Measurements from ENCODE around the gene TBC1D9B. TPM values are rescaled to one million over a fixed set of nuclear protein-coding genes. Genes with fewer than 3 reads are reported as not detected.

The TBC1D9B gene
- total RNA-seq, 1 experiment from 2014 or later: 66.0 TPM

DNA sequence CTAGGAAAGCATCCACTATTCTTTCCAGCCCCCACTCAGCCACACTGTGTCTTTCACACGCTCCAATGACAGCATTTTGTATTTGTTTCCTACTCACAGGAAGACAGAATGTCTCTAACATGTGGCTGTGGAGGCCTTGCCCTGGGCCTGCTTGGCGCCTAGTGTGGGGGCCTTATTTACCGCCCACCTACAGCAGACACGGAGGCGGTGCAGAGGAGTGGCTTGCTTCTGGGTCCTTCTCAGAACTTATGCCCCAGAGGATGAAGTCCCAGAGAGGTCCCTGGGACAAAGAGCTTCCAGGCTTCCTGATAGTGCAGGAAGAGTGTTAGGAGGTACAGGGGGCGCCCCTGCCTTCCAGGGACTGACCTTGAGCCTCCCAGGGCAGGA is 40.6 kb downstream of the TBC1D9B start:
- Histone ChIP-seq H3K4me1 (ENCODE audit: low read length) (no peaks in the 10 kb centered on the region), H3K9me2 (replicated peaks; ENCODE audit: insufficient read depth, low read length) (no peaks in the 10 kb centered on the region), H3K27me3 (ENCODE audit: low read length) (no peaks in the 10 kb centered on the region), H3K4me3 (ENCODE audit: low read length) (no peak overlapping the region), H4K20me1 (ENCODE audit: insufficient read depth, low read depth, low read length) (no peaks in the 10 kb centered on the region), H3K27ac (ENCODE audit: low read length) (no peak overlapping the region), H3K36me3 (ENCODE audit: insufficient read depth, low read length) (peaks cover 10% of the 10 kb centered on the region), H3K4me2 (ENCODE audit: low read depth, low read length, poor library complexity, severe bottlenecking) (no peak overlapping the region), H3K9me3 (ENCODE audit: low read length) (no peaks in the 10 kb centered on the region), H2AFZ (ENCODE audit: low read length) (no peak overlapping the region), H3K9ac (ENCODE audit: low read length) (no peak overlapping the region), H3K79me2 (ENCODE audit: low read length) (no peaks in the 10 kb centered on the region)
- no peak for DNase-seq

DNA sequence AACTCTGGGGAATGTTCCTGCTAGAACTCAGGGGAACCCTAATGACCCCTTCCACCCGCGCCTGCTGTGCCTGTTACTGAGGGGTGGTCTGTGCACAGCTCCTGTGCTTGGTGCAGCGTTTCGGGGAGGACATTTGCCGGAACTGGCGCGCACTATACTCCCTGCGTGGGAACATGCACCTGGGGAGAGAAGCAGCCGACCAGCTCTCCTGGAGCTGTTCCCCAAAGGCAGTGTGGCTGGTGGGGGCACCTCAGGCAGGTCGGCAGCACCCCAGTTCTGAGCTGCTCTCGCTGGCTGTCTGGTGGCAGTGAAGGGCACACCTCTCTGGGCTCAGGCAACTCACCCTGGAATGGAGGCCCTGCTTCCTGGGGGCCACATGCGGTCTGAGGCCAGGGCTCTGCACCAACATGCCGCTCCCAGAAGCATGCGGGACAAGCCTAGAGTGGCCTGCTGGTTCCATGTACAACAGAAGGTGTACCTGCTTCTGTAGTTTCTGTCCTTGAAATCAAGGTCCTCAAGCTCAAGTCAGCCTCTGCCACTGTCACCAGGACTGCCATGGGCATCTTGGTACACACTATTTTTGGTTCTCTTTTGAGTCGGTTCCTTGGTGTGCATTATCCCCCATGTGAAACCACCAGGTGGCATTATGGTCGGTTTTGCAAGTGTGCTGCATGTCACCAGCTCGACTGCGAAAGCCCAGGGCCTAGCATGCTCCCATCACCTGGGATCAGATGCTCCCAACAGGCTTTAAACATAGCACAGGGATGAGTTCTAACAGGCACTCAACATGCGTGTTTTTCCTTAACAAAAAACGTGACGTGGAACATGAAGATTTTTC is 41.2 kb downstream of the TBC1D9B start:
- DNase-seq: peak; percentile 57
- H3K79me2 ChIP-seq (ENCODE audit: low read length): no peaks in the 10 kb centered on the region
- no peak overlapping the region for H2AFZ ChIP-seq (ENCODE audit: low read length)
- H3K27me3 ChIP-seq (ENCODE audit: low read length): no peaks in the 10 kb centered on the region
- H3K36me3 ChIP-seq (ENCODE audit: insufficient read depth, low read length): peaks cover 10% of the 10 kb centered on the region
- no peak overlapping the region for H3K4me3 ChIP-seq (ENCODE audit: low read length)
- no peak overlapping the region for H3K27ac ChIP-seq (ENCODE audit: low read length)
- H4K20me1 ChIP-seq (ENCODE audit: insufficient read depth, low read depth, low read length): no peaks in the 10 kb centered on the region
- H3K4me1 ChIP-seq (ENCODE audit: low read length): no peaks in the 10 kb centered on the region
- H3K4me2 ChIP-seq (ENCODE audit: low read depth, low read length, poor library complexity, severe bottlenecking): no peak overlapping the region
- no peak overlapping the region for H3K9ac ChIP-seq (ENCODE audit: low read length)
- H3K9me2 ChIP-seq (replicated peaks; ENCODE audit: insufficient read depth, low read length): no peaks in the 10 kb centered on the region
- no peaks in the 10 kb centered on the region for H3K9me3 ChIP-seq (ENCODE audit: low read length)

DNA sequence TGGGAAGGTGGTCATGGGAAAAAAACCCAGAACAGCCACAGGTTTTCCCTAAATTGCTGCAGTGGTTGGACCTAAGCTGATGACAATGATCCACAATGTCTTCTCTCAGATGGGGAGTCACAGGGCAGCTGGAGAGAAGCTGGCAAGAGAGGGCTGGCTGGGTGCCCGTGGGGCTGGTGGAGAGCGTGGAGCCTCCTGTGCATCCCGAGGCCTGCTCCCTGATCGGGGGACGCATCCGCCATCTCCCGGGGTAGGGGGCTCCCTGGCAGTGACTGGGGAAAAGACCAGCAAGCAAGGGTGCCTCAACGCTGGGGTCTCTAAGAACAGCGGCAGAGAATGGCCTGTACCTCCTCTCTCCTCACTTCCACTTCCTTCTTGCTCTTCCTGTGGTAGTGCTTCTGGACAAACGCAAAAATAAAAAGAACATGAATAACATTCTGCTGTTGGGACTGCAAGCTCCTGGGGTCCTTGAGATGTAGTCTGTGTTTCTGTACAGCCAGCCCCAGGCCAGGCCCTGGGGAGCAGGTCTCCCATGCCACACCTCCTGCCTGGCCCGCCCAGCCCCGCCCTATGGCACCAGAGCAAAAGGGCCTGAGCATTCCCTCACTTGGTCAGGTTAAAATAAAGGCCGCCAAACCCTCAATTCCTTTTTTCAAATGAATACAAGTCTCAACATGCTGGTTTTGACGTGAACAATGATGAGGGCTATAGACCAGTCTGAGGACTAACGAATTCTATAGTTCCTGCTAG is 42.0 kb downstream of the TBC1D9B start:
- Histone ChIP-seq H4K20me1 (ENCODE audit: insufficient read depth, low read depth, low read length) (no peaks in the 10 kb centered on the region), H3K27me3 (ENCODE audit: low read length) (no peaks in the 10 kb centered on the region), H3K9ac (ENCODE audit: low read length) (no peak overlapping the region), H3K79me2 (ENCODE audit: low read length) (no peaks in the 10 kb centered on the region), H3K9me2 (replicated peaks; ENCODE audit: insufficient read depth, low read length) (no peaks in the 10 kb centered on the region), H3K4me3 (ENCODE audit: low read length) (no peak overlapping the region), H3K9me3 (ENCODE audit: low read length) (no peaks in the 10 kb centered on the region), H3K36me3 (ENCODE audit: insufficient read depth, low read length) (peaks cover 7% of the 10 kb centered on the region), H3K27ac (ENCODE audit: low read length) (no peak overlapping the region), H3K4me2 (ENCODE audit: low read depth, low read length, poor library complexity, severe bottlenecking) (no peak overlapping the region), H2AFZ (ENCODE audit: low read length) (no peak overlapping the region), H3K4me1 (ENCODE audit: low read length) (no peaks in the 10 kb centered on the region)
- DNase-seq: no peak

DNA sequence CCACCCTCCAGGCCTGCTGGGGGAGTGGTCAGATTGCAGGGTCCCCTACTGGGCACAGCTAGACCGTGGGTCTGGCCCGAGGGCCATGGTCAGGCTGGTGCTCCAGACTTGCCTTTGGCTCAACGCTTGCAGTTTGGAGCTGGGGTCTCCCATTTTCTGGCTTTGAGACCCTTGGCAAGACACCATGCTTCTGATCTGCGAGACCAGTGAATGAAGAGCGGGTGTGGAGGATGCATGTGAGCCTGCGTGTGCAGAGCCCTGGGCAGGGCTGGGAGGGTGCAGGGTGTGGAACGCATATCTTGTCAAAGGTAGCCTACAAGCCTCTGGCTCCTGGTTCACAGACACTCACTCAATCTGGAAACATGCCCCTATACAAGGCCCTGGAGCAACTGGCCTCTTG is 43.0 kb downstream of the TBC1D9B start:
- H3K9ac ChIP-seq (ENCODE audit: low read length): no peak overlapping the region
- H4K20me1 ChIP-seq (ENCODE audit: insufficient read depth, low read depth, low read length): no peaks in the 10 kb centered on the region
- no peak overlapping the region for H3K4me3 ChIP-seq (ENCODE audit: low read length)
- peaks cover 7% of the 10 kb centered on the region for H3K36me3 ChIP-seq (ENCODE audit: insufficient read depth, low read length)
- H3K4me2 ChIP-seq (ENCODE audit: low read depth, low read length, poor library complexity, severe bottlenecking): no peak overlapping the region
- H3K27ac ChIP-seq (ENCODE audit: low read length): no peak overlapping the region
- H3K9me3 ChIP-seq (ENCODE audit: low read length): no peaks in the 10 kb centered on the region
- no peaks in the 10 kb centered on the region for H3K27me3 ChIP-seq (ENCODE audit: low read length)
- no peaks in the 10 kb centered on the region for H3K9me2 ChIP-seq (replicated peaks; ENCODE audit: insufficient read depth, low read length)
- no peak for DNase-seq
- no peak overlapping the region for H2AFZ ChIP-seq (ENCODE audit: low read length)
- no peaks in the 10 kb centered on the region for H3K79me2 ChIP-seq (ENCODE audit: low read length)
- H3K4me1 ChIP-seq (ENCODE audit: low read length): peaks cover 3% of the 10 kb centered on the region

DNA sequence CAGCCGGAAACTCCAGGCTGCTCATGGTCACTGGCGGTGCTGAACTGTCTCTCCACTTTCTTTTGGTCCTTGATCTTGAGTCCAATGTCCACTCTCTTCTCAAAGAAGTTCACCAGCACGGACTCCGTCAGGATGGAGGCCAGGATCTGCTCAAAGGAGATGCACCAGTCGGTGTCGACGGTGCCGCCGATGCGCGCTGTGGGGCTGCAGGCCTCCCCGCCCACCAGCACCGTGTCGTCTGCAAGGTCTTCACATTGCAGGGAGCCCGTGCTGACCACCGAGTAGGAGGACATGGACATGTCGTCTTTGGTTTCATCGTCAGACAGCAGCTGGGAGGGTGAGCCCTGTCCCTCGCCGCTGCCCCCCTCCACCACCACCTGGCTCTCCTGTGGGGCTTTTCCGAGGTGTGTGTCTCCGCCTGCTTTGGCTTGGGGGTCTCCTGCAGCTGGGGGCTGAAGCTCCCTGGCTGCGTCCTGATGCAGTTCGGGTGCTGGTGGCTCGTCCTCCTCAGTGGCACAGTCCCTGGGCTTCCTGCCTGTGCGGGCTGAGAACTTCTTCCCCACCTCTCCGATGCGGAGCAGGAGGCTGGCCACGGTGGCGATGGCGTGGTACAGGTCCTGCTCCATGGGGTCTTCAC is 44.1 kb downstream of the TBC1D9B start:
- Histone ChIP-seq H3K4me1 (ENCODE audit: low read length) (peaks cover 9% of the 10 kb centered on the region), H3K27me3 (ENCODE audit: low read length) (no peaks in the 10 kb centered on the region), H3K9ac (ENCODE audit: low read length) (no peak overlapping the region), H3K9me2 (replicated peaks; ENCODE audit: insufficient read depth, low read length) (no peaks in the 10 kb centered on the region), H3K4me3 (ENCODE audit: low read length) (no peak overlapping the region), H2AFZ (ENCODE audit: low read length) (no peak overlapping the region), H3K9me3 (ENCODE audit: low read length) (no peaks in the 10 kb centered on the region), H3K36me3 (ENCODE audit: insufficient read depth, low read length) (peaks cover 6% of the 10 kb centered on the region), H3K79me2 (ENCODE audit: low read length) (no peaks in the 10 kb centered on the region; the same call in 1 of the 2 replicates), H4K20me1 (ENCODE audit: insufficient read depth, low read depth, low read length) (no peaks in the 10 kb centered on the region), H3K4me2 (ENCODE audit: low read depth, low read length, poor library complexity, severe bottlenecking) (no peak overlapping the region), H3K27ac (ENCODE audit: low read length) (no peak overlapping the region)
- no peak for DNase-seq

DNA sequence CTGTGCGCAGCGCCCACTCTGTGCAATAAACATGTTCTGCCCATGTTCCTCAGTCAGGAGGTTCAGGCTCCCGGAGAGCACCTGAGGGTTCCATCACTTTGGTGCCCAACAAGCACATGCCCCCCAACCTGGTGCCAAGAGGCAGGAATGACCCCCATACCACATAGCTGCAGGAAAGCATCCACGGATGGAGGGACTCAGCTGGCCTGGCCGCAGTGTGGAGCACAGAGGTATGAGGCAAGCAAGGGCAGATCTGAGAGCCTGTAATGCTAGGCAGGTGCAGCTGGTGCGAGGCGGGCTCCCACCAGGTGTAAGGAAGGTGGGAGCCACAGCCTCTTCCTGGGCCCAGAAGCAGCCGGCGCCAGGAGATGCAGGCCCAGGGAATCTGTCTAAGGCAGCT is 44.8 kb downstream of the TBC1D9B start:
- no peak overlapping the region for H3K27ac ChIP-seq (ENCODE audit: low read length)
- H3K4me2 ChIP-seq (ENCODE audit: low read depth, low read length, poor library complexity, severe bottlenecking): no peak overlapping the region
- H3K4me1 ChIP-seq (ENCODE audit: low read length): peaks cover 9% of the 10 kb centered on the region
- H3K36me3 ChIP-seq (ENCODE audit: insufficient read depth, low read length): peaks cover 4% of the 10 kb centered on the region
- H3K9me2 ChIP-seq (replicated peaks; ENCODE audit: insufficient read depth, low read length): no peaks in the 10 kb centered on the region
- no peak for DNase-seq
- no peak overlapping the region for H3K9ac ChIP-seq (ENCODE audit: low read length)
- H3K27me3 ChIP-seq (ENCODE audit: low read length): no peaks in the 10 kb centered on the region
- peaks cover 5% of the 10 kb centered on the region; the same call in 1 of the 2 replicates for H3K79me2 ChIP-seq (ENCODE audit: low read length)
- no peak overlapping the region for H2AFZ ChIP-seq (ENCODE audit: low read length)
- no peaks in the 10 kb centered on the region for H3K9me3 ChIP-seq (ENCODE audit: low read length)
- no peaks in the 10 kb centered on the region for H4K20me1 ChIP-seq (ENCODE audit: insufficient read depth, low read depth, low read length)
- no peak overlapping the region for H3K4me3 ChIP-seq (ENCODE audit: low read length)

DNA sequence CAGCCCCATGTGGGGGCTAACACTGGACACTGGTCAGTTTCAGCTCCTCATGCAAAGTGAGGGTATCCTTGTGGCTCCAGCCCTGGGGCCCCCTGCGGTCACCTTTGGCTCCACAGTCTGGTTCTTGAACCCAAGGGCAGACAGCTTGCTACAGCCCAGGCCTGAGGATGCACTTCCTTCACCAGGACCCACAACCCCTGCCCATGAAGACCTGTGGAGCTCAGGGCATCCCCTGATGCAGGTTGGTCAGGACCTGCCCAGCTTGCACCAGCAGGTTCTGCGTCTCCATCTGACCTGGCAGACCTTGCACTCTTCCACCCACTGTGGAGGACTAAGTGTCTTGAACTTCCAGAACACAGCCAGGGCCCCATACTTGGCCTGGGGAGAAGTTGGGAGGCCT is 45.4 kb downstream of the TBC1D9B start:
- no peaks in the 10 kb centered on the region for H3K9me3 ChIP-seq (ENCODE audit: low read length)
- H3K4me2 ChIP-seq (ENCODE audit: low read depth, low read length, poor library complexity, severe bottlenecking): no peak overlapping the region
- H3K79me2 ChIP-seq (ENCODE audit: low read length): peaks cover 11% of the 10 kb centered on the region
- H3K4me1 ChIP-seq (ENCODE audit: low read length): peaks cover 13% of the 10 kb centered on the region
- no peak overlapping the region for H3K27ac ChIP-seq (ENCODE audit: low read length)
- H3K27me3 ChIP-seq (ENCODE audit: low read length): no peaks in the 10 kb centered on the region
- H2AFZ ChIP-seq (ENCODE audit: low read length): no peak overlapping the region
- H3K9ac ChIP-seq (ENCODE audit: low read length): no peak overlapping the region
- DNase-seq: no peak
- H3K4me3 ChIP-seq (ENCODE audit: low read length): no peak overlapping the region
- H4K20me1 ChIP-seq (ENCODE audit: insufficient read depth, low read depth, low read length): no peaks in the 10 kb centered on the region
- peaks cover 4% of the 10 kb centered on the region for H3K36me3 ChIP-seq (ENCODE audit: insufficient read depth, low read length)
- H3K9me2 ChIP-seq (replicated peaks; ENCODE audit: insufficient read depth, low read length): no peaks in the 10 kb centered on the region

DNA sequence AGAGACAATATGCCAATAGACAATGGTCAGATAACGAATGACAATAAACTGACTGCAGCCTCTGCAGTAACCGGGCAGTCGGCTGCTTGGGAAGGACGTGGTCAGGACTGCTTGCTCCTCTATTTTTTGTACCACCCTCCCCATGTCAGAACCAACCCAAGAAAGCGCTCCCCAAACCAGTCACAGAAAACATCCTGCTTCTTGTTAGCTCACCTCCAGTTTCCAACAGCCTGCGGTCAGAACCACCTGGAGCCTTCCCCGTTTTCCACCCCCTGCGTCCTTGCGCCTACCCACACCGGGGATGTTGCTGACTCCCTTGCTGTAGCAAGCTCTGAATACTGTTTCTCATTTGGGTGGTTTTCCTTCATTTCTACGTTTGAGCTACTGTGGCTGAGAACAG is 47.4 kb downstream of the TBC1D9B start:
- Histone ChIP-seq H3K27ac (ENCODE audit: low read length) (no peak overlapping the region), H3K79me2 (ENCODE audit: low read length) (peaks cover 31% of the 10 kb centered on the region), H3K9ac (ENCODE audit: low read length) (no peak overlapping the region), H2AFZ (ENCODE audit: low read length) (no peak overlapping the region), H3K9me2 (replicated peaks; ENCODE audit: insufficient read depth, low read length) (no peaks in the 10 kb centered on the region), H3K36me3 (ENCODE audit: insufficient read depth, low read length) (peaks cover 11% of the 10 kb centered on the region), H3K4me1 (ENCODE audit: low read length) (peaks cover 15% of the 10 kb centered on the region), H3K4me3 (ENCODE audit: low read length) (no peak overlapping the region), H3K4me2 (ENCODE audit: low read depth, low read length, poor library complexity, severe bottlenecking) (no peak overlapping the region), H3K9me3 (ENCODE audit: low read length) (no peaks in the 10 kb centered on the region), H4K20me1 (ENCODE audit: insufficient read depth, low read depth, low read length) (no peaks in the 10 kb centered on the region), H3K27me3 (ENCODE audit: low read length) (no peaks in the 10 kb centered on the region)
- no peak for DNase-seq

Measured in Karpas-422 (cell line).